Measurements from ENCODE around the gene ASIC1. TPM values are rescaled to one million over a fixed set of nuclear protein-coding genes. Genes with fewer than 3 reads are reported as not detected.

Gene ASIC1
- total and polyA plus RNA-seq, 2 experiments from 2014 or later, result 0.76 to 1.5 TPM

- Histone ChIP-seq H3K4me1 (ENCODE audit: insufficient read depth) (peaks cover 12% of the 10 kb centered on the region; the same call in 1 of the 2 replicates), H3K36me3 (ENCODE audit: insufficient read depth) (peaks cover 36% of the 10 kb centered on the region), H3K79me2 (replicated peaks; ENCODE audit: insufficient read depth) (no peaks in the 10 kb centered on the region), H3K9me2 (ENCODE audit: insufficient read depth) (no peaks in the 10 kb centered on the region), H3K4me2 (no peak overlapping the region), H3F3A (replicated peaks; ENCODE audit: low read depth) (peaks cover 8% of the 10 kb centered on the region; the same call in 1 of the 2 replicates), H3K27me3 (ENCODE audit: insufficient read depth) (no peaks in the 10 kb centered on the region), H3K27ac (ENCODE audit: low read depth) (peak overlapping the region; percentile 36; the same call in 1 of the 2 replicates), H2AFZ (no peak overlapping the region), H4K20me1 (replicated peaks; ENCODE audit: insufficient read depth) (peaks cover 6% of the 10 kb centered on the region), H3K4me3 (no peak overlapping the region)
- no peak for ATAC-seq
- TF ChIP-seq EZH2 (IDR thresholded peaks at IDR 0.05; ENCODE audit: low read depth, unreplicated experiment), result no peak
- no peak for TF ChIP-seq ZNF114 (CRISPR knock-in tag; IDR thresholded peaks at IDR 0.05)
- no peak for TF ChIP-seq STAT1 (IDR thresholded peaks at IDR 0.05; ENCODE audit: unreplicated experiment)
- no peak for TF ChIP-seq NANOG (IDR thresholded peaks at IDR 0.05; ENCODE audit: borderline replicate concordance)
- TF ChIP-seq CREB1 (CRISPR knock-in tag; IDR thresholded peaks at IDR 0.05; ENCODE audit: low read depth), result no peak
- no peak for TF ChIP-seq ZNF331 (CRISPR knock-in tag; IDR thresholded peaks at IDR 0.05; ENCODE audit: low read depth)
- Mint-ChIP-seq H3K4me3 (no peak overlapping the region), H3K4me1 (peaks cover 39% of the 10 kb centered on the region), H3K36me3 (ENCODE audit: low read depth) (peaks cover 58% of the 10 kb centered on the region), H3K27me3 (ENCODE audit: insufficient read depth, low read depth, poor library complexity) (peaks cover 9% of the 10 kb centered on the region), H3K27ac (no peak overlapping the region), H3K9me3 (no peaks in the 10 kb centered on the region)
- DNase-seq (ENCODE audit: low spot score), result no peak
Measured at GRCh38 chr12:50100561-50100960, 43.2 kb downstream of the ASIC1 start.

GRCh38 chr12:50101663-50102062, 44.3 kb downstream of the ASIC1 start:
- H4K20me1 ChIP-seq (replicated peaks; ENCODE audit: insufficient read depth), result no peaks in the 10 kb centered on the region; the same call in 1 of the 2 replicates
- H3K4me1 ChIP-seq (ENCODE audit: insufficient read depth), result peaks cover 12% of the 10 kb centered on the region; the same call in 1 of the 2 replicates
- 0 out of 2 replicates have a peak overlapping the region, but pooled peaks have one; percentile 12 for H3K27ac ChIP-seq (ENCODE audit: low read depth)
- DNase-seq (ENCODE audit: low spot score), result peak; percentile 91
- H3K4me2 ChIP-seq, result no peak overlapping the region
- peaks cover 25% of the 10 kb centered on the region for H3K36me3 ChIP-seq (ENCODE audit: insufficient read depth)
- peaks cover 9% of the 10 kb centered on the region for H3K27me3 Mint-ChIP-seq (ENCODE audit: insufficient read depth, low read depth, poor library complexity)
- H3F3A ChIP-seq (replicated peaks; ENCODE audit: low read depth), result peaks cover 8% of the 10 kb centered on the region; the same call in 1 of the 2 replicates
- no peaks in the 10 kb centered on the region for H3K27me3 ChIP-seq (ENCODE audit: insufficient read depth)
- no peaks in the 10 kb centered on the region for H3K9me3 Mint-ChIP-seq
- H3K9me2 ChIP-seq (ENCODE audit: insufficient read depth), result no peaks in the 10 kb centered on the region
- peaks cover 47% of the 10 kb centered on the region for H3K36me3 Mint-ChIP-seq (ENCODE audit: low read depth)
- no peak overlapping the region for H3K4me3 Mint-ChIP-seq
- no peak overlapping the region for H3K4me3 ChIP-seq
- ATAC-seq, result peak; percentile 74
- H3K4me1 Mint-ChIP-seq, result peaks cover 39% of the 10 kb centered on the region
- H2AFZ ChIP-seq, result no peak overlapping the region
- peak overlapping the region; percentile 97 for H3K27ac Mint-ChIP-seq
- no peaks in the 10 kb centered on the region for H3K79me2 ChIP-seq (replicated peaks; ENCODE audit: insufficient read depth)
- TF ChIP-seq CTCF (conservative IDR thresholded peaks at IDR 0.05; ENCODE audit: low read depth in 2 of 2) (peak; percentile 55 to 70), ZNF114 (CRISPR knock-in tag; IDR thresholded peaks at IDR 0.05) (no peak)

- Histone ChIP-seq H3K79me2 (replicated peaks; ENCODE audit: insufficient read depth) (no peaks in the 10 kb centered on the region), H3K27ac (ENCODE audit: low read depth) (no peak overlapping the region), H3F3A (replicated peaks; ENCODE audit: low read depth) (peaks cover 8% of the 10 kb centered on the region; the same call in 1 of the 2 replicates), H3K4me3 (no peak overlapping the region), H3K36me3 (ENCODE audit: insufficient read depth) (peaks cover 20% of the 10 kb centered on the region), H3K9me2 (ENCODE audit: insufficient read depth) (no peaks in the 10 kb centered on the region), H4K20me1 (replicated peaks; ENCODE audit: insufficient read depth) (no peaks in the 10 kb centered on the region; the same call in 1 of the 2 replicates), H2AFZ (no peak overlapping the region), H3K27me3 (ENCODE audit: insufficient read depth) (no peaks in the 10 kb centered on the region), H3K4me1 (ENCODE audit: insufficient read depth) (peaks cover 12% of the 10 kb centered on the region; the same call in 1 of the 2 replicates), H3K4me2 (no peak overlapping the region)
- peaks cover 9% of the 10 kb centered on the region for H3K27me3 Mint-ChIP-seq (ENCODE audit: insufficient read depth, low read depth, poor library complexity)
- ATAC-seq (no peak), DNase-seq (ENCODE audit: low spot score) (no peak)
- no peaks in the 10 kb centered on the region for H3K9me3 Mint-ChIP-seq
- H3K4me1 Mint-ChIP-seq, result peaks cover 39% of the 10 kb centered on the region
- peaks cover 43% of the 10 kb centered on the region for H3K36me3 Mint-ChIP-seq (ENCODE audit: low read depth)
- 0 out of 2 replicates have a peak overlapping the region, but pooled peaks have one; percentile 60 for H3K27ac Mint-ChIP-seq
- no peak overlapping the region for H3K4me3 Mint-ChIP-seq
- no peak for TF ChIP-seq CREB1 (CRISPR knock-in tag; IDR thresholded peaks at IDR 0.05; ENCODE audit: low read depth)
- TF ChIP-seq STAT1 (IDR thresholded peaks at IDR 0.05; ENCODE audit: unreplicated experiment), result no peak
- TF ChIP-seq ZNF462 (CRISPR knock-in tag; IDR thresholded peaks at IDR 0.05), result no peak
- TF ChIP-seq NANOG (IDR thresholded peaks at IDR 0.05; ENCODE audit: borderline replicate concordance), result no peak
Measured at GRCh38 chr12:50102131-50102531, 44.7 kb downstream of the ASIC1 start.
